A549 (cell line): ENCODE results near the gene DPF1.

Experiments
- CBX8 ChIP-seq: fragments of 200-600 bp; sonication (generic); IDR thresholded peaks from 2 replicates; pipeline ENCODE4 v1.6.1; 2016
- CHD4 ChIP-seq: fragments of 200-600 bp; sonication (generic); IDR thresholded peaks from 2 replicates; pipeline ENCODE4 v1.6.1; 2016; ENCODE audit warnings: antibody characterized with exemption, mild to moderate bottlenecking, borderline replicate concordance
- CTCF ChIP-seq: fragments of >200 bp; sonication (Bioruptor Twin); formaldehyde crosslinking; IDR thresholded peaks from 3 replicates; pipeline ENCODE4 v1.5.1; 2016
- EHF ChIP-seq: fragments of 250-450 bp; sonication (Bioruptor Pico); IDR thresholded peaks from 2 replicates; pipeline ENCODE4 v1.5.0; 2020; ENCODE audit warnings: mild to moderate bottlenecking
- ELK1 ChIP-seq: fragments of 150-350 bp; IDR thresholded peaks from 2 replicates; pipeline ENCODE4 v1.6.1; 2014; ENCODE audit warnings: low read depth, mild to moderate bottlenecking, low read length
- KDM1A ChIP-seq: fragments of 200-600 bp; sonication (generic); IDR thresholded peaks from 2 replicates; pipeline ENCODE4 v1.6.1; 2016; ENCODE audit warnings: low read depth, mild to moderate bottlenecking
- POLR2A ChIP-seq: IDR thresholded peaks from 2 replicates; pipeline ENCODE4 v1.6.1; 2012; ENCODE audit warnings: mild to moderate bottlenecking, low read length
- RAD21 ChIP-seq, 2 experiments: fragments of >200 bp in 1 of 2; sonication (Bioruptor Twin) in 1 of 2; formaldehyde crosslinking in 1 of 2; IDR thresholded peaks in 1 of 2; conservative IDR thresholded peaks in 1 of 2; 2 replicates in 1 of 2; 3 replicates in 1 of 2; pipeline ENCODE4 v1.6.1; 2012 to 2018; ENCODE audit warnings: inconsistent platforms in 1 of 2
- TF ChIP-seq, protein P1 (sequence below): fragments of 200-600 bp; sonication (generic); IDR thresholded peaks from 2 replicates; pipeline ENCODE4 v1.6.1; 2016; ENCODE audit warnings: antibody characterized with exemption, mild to moderate bottlenecking, moderate library complexity

DNA sequence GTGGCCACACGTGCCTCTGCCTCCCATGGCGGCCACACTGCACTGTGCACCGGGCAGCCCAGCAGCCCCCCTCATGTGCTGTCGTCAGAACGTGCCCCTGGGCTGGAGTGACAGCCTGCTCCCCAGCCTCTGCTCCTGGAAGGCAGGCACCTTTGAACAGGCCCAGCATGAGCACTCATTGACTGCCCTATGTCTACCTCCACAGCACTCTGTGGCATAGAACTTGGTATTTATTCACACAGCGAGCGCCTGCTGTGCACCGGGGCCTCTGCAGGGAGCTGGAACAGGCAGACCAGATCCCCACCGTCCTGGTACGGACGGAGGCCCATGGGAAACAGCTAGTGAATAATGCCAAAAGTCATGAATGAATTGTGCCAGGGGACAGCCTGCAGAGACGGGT, 53.7 kb downstream of the DPF1 start:
- TF ChIP-seq CBX8 (no peak), CTCF (no peak), KDM1A (no peak), POLR2A (no peak), ELK1 (no peak), EHF (no peak), CHD4 (no peak), RAD21 (conservative IDR thresholded peaks at IDR 0.05 in 1 of 2, IDR thresholded peaks at IDR 0.05 in 1 of 2) (no peak)
- TF ChIP-seq, protein P1, sequence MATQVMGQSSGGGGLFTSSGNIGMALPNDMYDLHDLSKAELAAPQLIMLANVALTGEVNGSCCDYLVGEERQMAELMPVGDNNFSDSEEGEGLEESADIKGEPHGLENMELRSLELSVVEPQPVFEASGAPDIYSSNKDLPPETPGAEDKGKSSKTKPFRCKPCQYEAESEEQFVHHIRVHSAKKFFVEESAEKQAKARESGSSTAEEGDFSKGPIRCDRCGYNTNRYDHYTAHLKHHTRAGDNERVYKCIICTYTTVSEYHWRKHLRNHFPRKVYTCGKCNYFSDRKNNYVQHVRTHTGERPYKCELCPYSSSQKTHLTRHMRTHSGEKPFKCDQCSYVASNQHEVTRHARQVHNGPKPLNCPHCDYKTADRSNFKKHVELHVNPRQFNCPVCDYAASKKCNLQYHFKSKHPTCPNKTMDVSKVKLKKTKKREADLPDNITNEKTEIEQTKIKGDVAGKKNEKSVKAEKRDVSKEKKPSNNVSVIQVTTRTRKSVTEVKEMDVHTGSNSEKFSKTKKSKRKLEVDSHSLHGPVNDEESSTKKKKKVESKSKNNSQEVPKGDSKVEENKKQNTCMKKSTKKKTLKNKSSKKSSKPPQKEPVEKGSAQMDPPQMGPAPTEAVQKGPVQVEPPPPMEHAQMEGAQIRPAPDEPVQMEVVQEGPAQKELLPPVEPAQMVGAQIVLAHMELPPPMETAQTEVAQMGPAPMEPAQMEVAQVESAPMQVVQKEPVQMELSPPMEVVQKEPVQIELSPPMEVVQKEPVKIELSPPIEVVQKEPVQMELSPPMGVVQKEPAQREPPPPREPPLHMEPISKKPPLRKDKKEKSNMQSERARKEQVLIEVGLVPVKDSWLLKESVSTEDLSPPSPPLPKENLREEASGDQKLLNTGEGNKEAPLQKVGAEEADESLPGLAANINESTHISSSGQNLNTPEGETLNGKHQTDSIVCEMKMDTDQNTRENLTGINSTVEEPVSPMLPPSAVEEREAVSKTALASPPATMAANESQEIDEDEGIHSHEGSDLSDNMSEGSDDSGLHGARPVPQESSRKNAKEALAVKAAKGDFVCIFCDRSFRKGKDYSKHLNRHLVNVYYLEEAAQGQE: no peak
